Transverse colon (tissue), 4 donors: ENCODE data around the gene MIX23.

Experiments used
- POLR2AphosphoS5 ChIP-seq, 3 donors: sonication (generic); formaldehyde crosslinking; IDR thresholded peaks; one replicate each; pipeline ENCODE4 v1.6.1; 2016; ENCODE audit warnings: antibody characterized with exemption in 3 of 3
- TF ChIP-seq, protein P1 (sequence below), 5 experiments: fragments of 200-600 bp in 3 of 5; fragments of 450-650 bp in 2 of 5; sonication (generic) in 3 of 5; IDR thresholded peaks; 1 replicate in 2 of 5; 2 replicates in 3 of 5; pipeline ENCODE4 v1.5.1; 2016 to 2017; ENCODE audit warnings: antibody characterized with exemption in 5 of 5, inconsistent platforms in 3 of 5, mild to moderate bottlenecking in 2 of 5, moderate library complexity in 1 of 5

DNA sequence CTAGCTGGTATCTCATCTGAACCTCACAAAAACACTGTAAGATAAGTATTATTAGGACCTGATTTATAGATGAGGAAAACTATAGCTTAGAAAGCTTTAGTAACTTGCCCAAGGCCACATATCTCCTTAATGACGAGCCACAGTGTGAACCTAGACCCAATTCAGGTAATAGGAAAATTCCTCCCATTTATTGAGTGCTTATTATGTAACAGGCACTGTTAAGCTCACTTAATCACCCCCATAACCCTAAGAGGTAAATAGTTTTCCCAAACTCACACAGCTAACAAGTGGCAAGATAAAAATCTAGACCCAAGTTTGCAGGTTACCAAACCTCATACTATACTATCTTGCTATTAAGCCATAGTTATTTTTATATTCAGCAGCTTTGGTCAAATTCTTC, 24.9 kb upstream of the MIX23 start:
- TF ChIP-seq, protein P1, sequence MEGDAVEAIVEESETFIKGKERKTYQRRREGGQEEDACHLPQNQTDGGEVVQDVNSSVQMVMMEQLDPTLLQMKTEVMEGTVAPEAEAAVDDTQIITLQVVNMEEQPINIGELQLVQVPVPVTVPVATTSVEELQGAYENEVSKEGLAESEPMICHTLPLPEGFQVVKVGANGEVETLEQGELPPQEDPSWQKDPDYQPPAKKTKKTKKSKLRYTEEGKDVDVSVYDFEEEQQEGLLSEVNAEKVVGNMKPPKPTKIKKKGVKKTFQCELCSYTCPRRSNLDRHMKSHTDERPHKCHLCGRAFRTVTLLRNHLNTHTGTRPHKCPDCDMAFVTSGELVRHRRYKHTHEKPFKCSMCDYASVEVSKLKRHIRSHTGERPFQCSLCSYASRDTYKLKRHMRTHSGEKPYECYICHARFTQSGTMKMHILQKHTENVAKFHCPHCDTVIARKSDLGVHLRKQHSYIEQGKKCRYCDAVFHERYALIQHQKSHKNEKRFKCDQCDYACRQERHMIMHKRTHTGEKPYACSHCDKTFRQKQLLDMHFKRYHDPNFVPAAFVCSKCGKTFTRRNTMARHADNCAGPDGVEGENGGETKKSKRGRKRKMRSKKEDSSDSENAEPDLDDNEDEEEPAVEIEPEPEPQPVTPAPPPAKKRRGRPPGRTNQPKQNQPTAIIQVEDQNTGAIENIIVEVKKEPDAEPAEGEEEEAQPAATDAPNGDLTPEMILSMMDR (IDR thresholded peaks at IDR 0.05) = no peak
- TF ChIP-seq POLR2AphosphoS5 (IDR thresholded peaks at IDR 0.05) = no peak
